ENCODE measurements around the gene PTPRT. TPM values are rescaled to one million over a fixed set of nuclear protein-coding genes. Genes with fewer than 3 reads are reported as not detected.

The PTPRT gene
- total RNA-seq, 1 experiment from 2014 or later, result 0.13 TPM

DNA sequence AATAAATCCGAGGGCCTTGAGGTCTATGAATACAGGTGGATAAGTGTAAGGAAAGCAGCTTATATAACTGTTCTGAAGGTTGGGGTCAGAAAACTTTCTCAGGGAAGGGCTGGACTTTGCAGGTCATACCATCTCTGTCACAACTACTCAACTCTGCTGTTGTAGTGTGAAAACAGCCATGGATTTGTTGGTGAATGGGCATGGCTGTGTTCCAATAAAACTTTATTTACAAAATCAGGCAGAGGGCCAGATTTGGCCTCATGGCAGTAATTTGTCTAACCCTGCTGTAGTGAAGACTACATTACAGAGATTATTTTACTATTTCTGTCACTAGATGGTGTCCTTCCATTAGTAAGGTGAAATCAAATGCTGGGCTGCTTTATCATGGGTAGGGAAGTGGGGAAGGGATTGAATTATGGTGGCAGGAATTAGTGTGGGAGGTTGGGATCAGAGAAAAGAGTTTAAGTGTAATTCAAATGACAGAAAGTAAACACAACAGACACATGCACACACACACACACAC, 1161.9 kb downstream of the PTPRT start:
- H2BK120ac ChIP-seq (ENCODE audit: low read depth, low read length, poor library complexity, severe bottlenecking), result no peak overlapping the region
- Mint-ChIP-seq H3K36me3 (ENCODE audit: insufficient read depth in 1 of 3, low read depth in 3 of 3) (no peaks in the 10 kb centered on the region), H3K4me3 (no peak overlapping the region), H3K27me3 (ENCODE audit: low read depth) (peaks cover 13% of the 10 kb centered on the region), H3K4me1 (no peaks in the 10 kb centered on the region), H3K9me3 (no peaks in the 10 kb centered on the region), H3K27ac (0 out of 7 replicates have a peak overlapping the region, but pooled peaks of 1 of the 3 experiments have one; percentile 10)
- no peak overlapping the region for H2AK5ac ChIP-seq (ENCODE audit: insufficient read length, low read length)
- no peak overlapping the region for H3K23ac ChIP-seq (ENCODE audit: insufficient read length, low read depth, low read length)
- no peak overlapping the region for H3K18ac ChIP-seq (ENCODE audit: insufficient read length, low read depth, low read length)
- H3K27ac ChIP-seq (ENCODE audit: insufficient read length, low read depth, low read length), result no peak overlapping the region
- no peak overlapping the region for H3K4ac ChIP-seq (ENCODE audit: low read depth, low read length)
- H3K9me3 ChIP-seq (ENCODE audit: control insufficient read depth, low read depth, low read length), result no peaks in the 10 kb centered on the region
- no CpG with 5 or more reads among the region's 1 CpG for WGBS (ENCODE audit: extremely low coverage, insufficient read length, low lambda C conversion rate)
- H3K27me3 ChIP-seq (ENCODE audit: insufficient read depth, low read length), result no peaks in the 10 kb centered on the region; the same call in 1 of the 2 replicates
- no peak overlapping the region for H3K9ac ChIP-seq (ENCODE audit: extremely low read depth, insufficient read length, low read length)
- no peak overlapping the region for H4K8ac ChIP-seq (replicated peaks; ENCODE audit: insufficient read length, low read depth, low read length)
- TF ChIP-seq, protein P1, sequence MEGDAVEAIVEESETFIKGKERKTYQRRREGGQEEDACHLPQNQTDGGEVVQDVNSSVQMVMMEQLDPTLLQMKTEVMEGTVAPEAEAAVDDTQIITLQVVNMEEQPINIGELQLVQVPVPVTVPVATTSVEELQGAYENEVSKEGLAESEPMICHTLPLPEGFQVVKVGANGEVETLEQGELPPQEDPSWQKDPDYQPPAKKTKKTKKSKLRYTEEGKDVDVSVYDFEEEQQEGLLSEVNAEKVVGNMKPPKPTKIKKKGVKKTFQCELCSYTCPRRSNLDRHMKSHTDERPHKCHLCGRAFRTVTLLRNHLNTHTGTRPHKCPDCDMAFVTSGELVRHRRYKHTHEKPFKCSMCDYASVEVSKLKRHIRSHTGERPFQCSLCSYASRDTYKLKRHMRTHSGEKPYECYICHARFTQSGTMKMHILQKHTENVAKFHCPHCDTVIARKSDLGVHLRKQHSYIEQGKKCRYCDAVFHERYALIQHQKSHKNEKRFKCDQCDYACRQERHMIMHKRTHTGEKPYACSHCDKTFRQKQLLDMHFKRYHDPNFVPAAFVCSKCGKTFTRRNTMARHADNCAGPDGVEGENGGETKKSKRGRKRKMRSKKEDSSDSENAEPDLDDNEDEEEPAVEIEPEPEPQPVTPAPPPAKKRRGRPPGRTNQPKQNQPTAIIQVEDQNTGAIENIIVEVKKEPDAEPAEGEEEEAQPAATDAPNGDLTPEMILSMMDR (conservative IDR thresholded peaks at IDR 0.05), result peak; percentile 39; the same call in 1 of the 3 replicates
- no peak overlapping the region for H2BK12ac ChIP-seq (ENCODE audit: insufficient read length, low read depth, low read length)
- DNase-seq, result no peak
- H3K23me2 ChIP-seq (ENCODE audit: insufficient read length, low read depth, low read length, poor library complexity, severe bottlenecking), result no peaks in the 10 kb centered on the region
- no peaks in the 10 kb centered on the region for H3K79me2 ChIP-seq (ENCODE audit: insufficient read depth, low read length)
- no peak overlapping the region for H3K56ac ChIP-seq (ENCODE audit: insufficient read length, low read depth, low read length)
- no peak overlapping the region for H3T11ph ChIP-seq (ENCODE audit: low read length)
- H2BK15ac ChIP-seq (ENCODE audit: low read depth, low read length), result no peak overlapping the region
- no peak overlapping the region for H2BK5ac ChIP-seq (ENCODE audit: insufficient read length, low read length)
- no peak overlapping the region for H4K5ac ChIP-seq (ENCODE audit: insufficient read length, low read depth, low read length)
- no peaks in the 10 kb centered on the region for H3K4me1 ChIP-seq (ENCODE audit: insufficient read depth, low read length)
- H4K91ac ChIP-seq (ENCODE audit: insufficient read length, low read depth, low read length), result no peak overlapping the region
- H3K79me1 ChIP-seq (ENCODE audit: insufficient read depth, low read depth, low read length, poor library complexity, severe bottlenecking), result no peaks in the 10 kb centered on the region
- no peaks in the 10 kb centered on the region for H4K20me1 ChIP-seq (ENCODE audit: control insufficient read depth, insufficient read depth, insufficient read length)
- H2AFZ ChIP-seq (ENCODE audit: low read length), result no peak overlapping the region
- no peak overlapping the region for H2BK20ac ChIP-seq (ENCODE audit: low read depth, low read length, poor library complexity, severe bottlenecking)
- no peak overlapping the region for H3K4me2 ChIP-seq (ENCODE audit: insufficient read depth, insufficient read length, low read length)
- H3K14ac ChIP-seq (ENCODE audit: insufficient read depth, low read length), result no peak overlapping the region
